ENCODE data around the gene NAIF1. TPM values are rescaled to one million over a fixed set of nuclear protein-coding genes. Genes with fewer than 3 reads are reported as not detected.
"Not testable (repeated sequence)": the region's sequence is repeated elsewhere in the genome, so short reads cannot be mapped to it uniquely, and the experiment has no call there.

The NAIF1 gene
- total and polyA plus RNA-seq, 12 donors: 3.2 to 7.2 (median 5.5) TPM

- no peak overlapping the region for H3K4me3 ChIP-seq
- no peak for ATAC-seq
- 89% methylated on average over 29 of the region's 29 CpGs for WGBS, 2 donors
- no peaks in the 10 kb centered on the region for H3K27me3 ChIP-seq
- TF ChIP-seq, protein P1, sequence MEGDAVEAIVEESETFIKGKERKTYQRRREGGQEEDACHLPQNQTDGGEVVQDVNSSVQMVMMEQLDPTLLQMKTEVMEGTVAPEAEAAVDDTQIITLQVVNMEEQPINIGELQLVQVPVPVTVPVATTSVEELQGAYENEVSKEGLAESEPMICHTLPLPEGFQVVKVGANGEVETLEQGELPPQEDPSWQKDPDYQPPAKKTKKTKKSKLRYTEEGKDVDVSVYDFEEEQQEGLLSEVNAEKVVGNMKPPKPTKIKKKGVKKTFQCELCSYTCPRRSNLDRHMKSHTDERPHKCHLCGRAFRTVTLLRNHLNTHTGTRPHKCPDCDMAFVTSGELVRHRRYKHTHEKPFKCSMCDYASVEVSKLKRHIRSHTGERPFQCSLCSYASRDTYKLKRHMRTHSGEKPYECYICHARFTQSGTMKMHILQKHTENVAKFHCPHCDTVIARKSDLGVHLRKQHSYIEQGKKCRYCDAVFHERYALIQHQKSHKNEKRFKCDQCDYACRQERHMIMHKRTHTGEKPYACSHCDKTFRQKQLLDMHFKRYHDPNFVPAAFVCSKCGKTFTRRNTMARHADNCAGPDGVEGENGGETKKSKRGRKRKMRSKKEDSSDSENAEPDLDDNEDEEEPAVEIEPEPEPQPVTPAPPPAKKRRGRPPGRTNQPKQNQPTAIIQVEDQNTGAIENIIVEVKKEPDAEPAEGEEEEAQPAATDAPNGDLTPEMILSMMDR (IDR thresholded peaks at IDR 0.05): no peak
- intact Hi-C loops (cut with DNase I): loop anchor here in 7 of 10 donors (5.0 to 10.0 kb wide), 4 partner anchors 50 to 172 kb away; partner anchors contain the start of genes NAIF1 (in 1 of the 7) and SLC25A25 (in 1 of the 7)
- no peak overlapping the region for H3K27ac ChIP-seq
- H3K36me3 ChIP-seq: peaks cover 0 to 34% (median 5%) of the 10 kb centered on the region in 9 donors
- H3K9me3 ChIP-seq: peaks cover 0 to 4% (median 0%) of the 10 kb centered on the region in 11 donors
- peaks cover 0 to 15% (median 8%) of the 10 kb centered on the region in 9 donors for H3K4me1 ChIP-seq
- no peak for DNase-seq
Measured at GRCh38 chr9:128114326-128115186, 47.4 kb upstream of the NAIF1 start.

GRCh38 chr9:128113526-128114325 is 46.6 kb upstream of the NAIF1 start:
- ATAC-seq (no peak), DNase-seq (no peak)
- H3K4me3 ChIP-seq: no peak overlapping the region
- 95 to 96% methylated on average over 12 of the region's 12 CpGs for WGBS, 2 donors
- peaks cover 0 to 4% (median 0%) of the 10 kb centered on the region in 11 donors for H3K9me3 ChIP-seq
- H3K27ac ChIP-seq: no peak overlapping the region
- H3K4me1 ChIP-seq: peaks cover 0 to 24% (median 8%) of the 10 kb centered on the region in 9 donors
- TF ChIP-seq, protein P1 (IDR thresholded peaks at IDR 0.05): no peak
- peaks cover 0 to 40% (median 5%) of the 10 kb centered on the region in 9 donors for H3K36me3 ChIP-seq
- H3K27me3 ChIP-seq: no peaks in the 10 kb centered on the region
- intact Hi-C loops (cut with DNase I): loop anchor here in 3 of 10 donors (10.0 kb wide), 2 partner anchors 49 to 169 kb away; partner anchors contain the start of genes NAIF1 (in 1 of the 3) and SLC25A25 (in 1 of the 3)

- Histone ChIP-seq H3K4me1 (peaks cover 0 to 25% (median 0%) of the 10 kb centered on the region in 9 donors), H3K36me3 (peaks cover 0 to 60% (median 21%) of the 10 kb centered on the region in 9 donors)
- intact Hi-C loops (cut with DNase I): loop anchor here in 3 of 10 donors (10.0 kb wide), 2 partner anchors 47 to 167 kb away; partner anchors contain the start of genes NAIF1 (in 1 of the 3) and SLC25A25 (in 1 of the 3)
- not testable (repeated sequence) for H3K27me3 ChIP-seq, ATAC-seq, H3K9me3 ChIP-seq, DNase-seq, H3K27ac ChIP-seq, H3K4me3 ChIP-seq
- WGBS, 2 donors: 85 to 91% methylated on average over 12 of the region's 12 CpGs
Measured at GRCh38 chr9:128111726-128112125, 44.6 kb upstream of the NAIF1 start.

DNA sequence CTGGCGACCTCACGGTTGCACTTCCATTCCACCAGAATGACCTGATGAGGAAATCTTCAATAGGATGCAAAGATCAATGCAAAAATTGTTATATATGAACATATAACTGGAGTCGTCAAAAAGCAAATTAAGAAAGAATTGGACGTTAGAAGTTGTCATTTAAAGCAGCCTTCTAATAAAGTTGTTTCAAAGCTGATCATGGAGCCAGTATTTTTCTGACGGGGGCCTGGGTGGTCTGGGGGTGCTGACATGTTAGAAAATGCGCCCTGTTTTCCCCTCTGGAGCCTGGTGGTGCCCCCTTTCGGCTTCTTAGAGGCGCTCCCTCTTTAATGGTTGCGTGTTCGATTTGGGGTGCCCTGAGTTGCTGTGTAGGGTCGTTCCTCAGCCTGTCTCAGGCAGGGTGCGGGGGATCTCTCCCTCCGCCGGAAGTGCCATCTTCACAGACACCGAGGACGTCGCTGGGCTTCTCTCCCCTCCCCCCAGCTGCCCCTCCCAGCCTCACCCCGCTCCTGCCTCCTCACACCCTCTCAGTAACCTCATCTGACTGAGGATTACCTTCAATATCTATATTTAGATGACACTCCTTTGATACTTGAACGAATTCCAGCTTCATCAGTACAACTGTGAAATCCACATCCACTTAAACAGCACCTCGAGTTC is 42.1 kb upstream of the NAIF1 start:
- WGBS, 2 donors: 64 to 70% methylated on average over 20 of the region's 20 CpGs
- Histone ChIP-seq H3K4me3 (no peak overlapping the region), H3K36me3 (peaks cover 7 to 70% (median 37%) of the 10 kb centered on the region in 9 donors), H3K9me3 (peaks cover 0 to 4% (median 0%) of the 10 kb centered on the region in 11 donors), H3K27ac (no peak overlapping the region), H3K27me3 (no peaks in the 10 kb centered on the region), H3K4me1 (peaks cover 0 to 28% (median 0%) of the 10 kb centered on the region in 9 donors)
- ATAC-seq: peak in 4 of 8 donors; percentile 24 to 48 (median 32)
- DNase-seq: no peak
- TF ChIP-seq, protein P1 (IDR thresholded peaks at IDR 0.05): no peak
- intact Hi-C loops (cut with DNase I): no loop called here

Measured in heart right ventricle (tissue), 16 donors.